K562 (cell line): ENCODE data around the gene DIPK1B. TPM values are rescaled to one million over a fixed set of nuclear protein-coding genes. Genes with fewer than 3 reads are reported as not detected.

ENCODE experiments used
- BDP1 ChIP-seq: IDR thresholded peaks from 3 replicates; pipeline ENCODE4 v1.6.1; 2011; ENCODE audit not compliant: insufficient read length, insufficient read depth
- CAMTA2 ChIP-seq: fragments of 250-450 bp; sonication (Bioruptor Pico); conservative IDR thresholded peaks from 2 replicates; pipeline ENCODE4 v1.5.1; 2022
- CBFB ChIP-seq: sonication (generic); formaldehyde crosslinking; IDR thresholded peaks from 2 replicates; pipeline ENCODE4 v1.4.0; 2020; ENCODE audit warnings: mild to moderate bottlenecking, missing genetic modification reagents
- CBX8 ChIP-seq: fragments of 200-600 bp; sonication (generic); IDR thresholded peaks from 2 replicates; pipeline ENCODE4 v1.6.1; 2012; ENCODE audit warnings: borderline replicate concordance, mixed run types, low read depth, mild to moderate bottlenecking, moderate library complexity, mixed read lengths, low read length, control low read depth, inconsistent platforms; ENCODE audit not compliant: poor library complexity, severe bottlenecking; ENCODE audit errors: extremely low read depth
- DPF2 ChIP-seq: fragments of 450-650 bp; IDR thresholded peaks from 2 replicates; pipeline ENCODE4 v1.6.1; 2016
- FOXA3 ChIP-seq, 2 experiments: fragments of 450-650 bp in 1 of 2; sonication (generic) in 1 of 2; formaldehyde crosslinking; IDR thresholded peaks in 1 of 2; conservative IDR thresholded peaks in 1 of 2; 2 replicates each; pipeline versions ENCODE4 v1.4.0 to v1.8.0; 2020 to 2022; ENCODE audit warnings: mild to moderate bottlenecking in 2 of 2, missing genetic modification reagents in 1 of 2
- HDAC1 ChIP-seq, 2 experiments: fragments of 450-650 bp; IDR thresholded peaks; 2 replicates each; pipeline ENCODE4 v1.6.1; 2016 to 2017; ENCODE audit warnings: inconsistent platforms in 1 of 2, mild to moderate bottlenecking in 1 of 2, moderate library complexity in 1 of 2
- HNRNPUL1 ChIP-seq: fragments of 200-400 bp; formaldehyde crosslinking; IDR thresholded peaks from 2 replicates; pipeline ENCODE4 v1.6.1; 2017; ENCODE audit warnings: low read length
- RBM39 ChIP-seq: fragments of 200-400 bp; formaldehyde crosslinking; optimal IDR thresholded peaks from 2 replicates; pipeline ENCODE3; 2018; ENCODE audit warnings: low read depth, low read length
- SMARCA5 ChIP-seq: fragments of 450-650 bp; IDR thresholded peaks from 2 replicates; pipeline ENCODE4 v1.6.1; 2016
- SNIP1 ChIP-seq: fragments of 450-650 bp; IDR thresholded peaks from 2 replicates; pipeline ENCODE4 v1.7.1; 2017; ENCODE audit warnings: low read depth, mild to moderate bottlenecking
- TAF15 ChIP-seq: fragments of 200-400 bp; formaldehyde crosslinking; IDR thresholded peaks from 2 replicates; pipeline ENCODE4 v1.6.1; 2017; ENCODE audit warnings: mild to moderate bottlenecking, low read depth, low read length, moderate library complexity
- ZNF121 ChIP-seq: sonication (generic); formaldehyde crosslinking; conservative IDR thresholded peaks from 2 replicates; pipeline ENCODE4 v1.8.0; 2022; ENCODE audit warnings: missing genetic modification reagents
- ZNF354B ChIP-seq: fragments of 250-450 bp; sonication (Bioruptor Pico); IDR thresholded peaks from 2 replicates; pipeline ENCODE4 v1.4.0; 2020
- ZNF586 ChIP-seq: fragments of 450-650 bp; formaldehyde crosslinking; conservative IDR thresholded peaks from 2 replicates; pipeline ENCODE4 v1.4.0; 2020; ENCODE audit warnings: mild to moderate bottlenecking, moderate library complexity
- polyA plus RNA-seq, 8 experiments: library from polyadenylated mRNA; depleted of rRNA in 4 of 8; stranded (reverse) in 5 of 8; unstranded in 3 of 8; fragments of >200 nt; fragmentation: Nextera tagmentation in 2 of 8; fragmentation: Illumina TruSeq in 1 of 8; extraction: Ambion mirVana in 2 of 8; extraction: Trizol in 1 of 8; gene quantifications; 2 replicates each; pipeline versions ENCODE4 v1.2.1 to v1.2.3, GENCODE V29; 2011 to 2014; ENCODE audit warnings: inconsistent platforms in 1 of 8, missing spikeins in 1 of 8
- total RNA-seq, 7 experiments: library from RNA; depleted of rRNA in 6 of 7; stranded (reverse); fragments of >200 nt in 6 of 7; fragmentation: Illumina TruSeq in 2 of 7; extraction: Trizol in 2 of 7; gene quantifications; 2 replicates each; pipeline versions ENCODE4 v1.2.1 to v1.2.3, GENCODE V29; 2011 to 2021; ENCODE audit warnings: low replicate concordance in 1 of 7
- TF ChIP-seq, protein P1 (sequence below): sonication (generic); formaldehyde crosslinking; IDR thresholded peaks from 2 replicates; pipeline ENCODE4 v1.8.0; 2022; ENCODE audit warnings: mild to moderate bottlenecking, missing genetic modification reagents, borderline replicate concordance
- TF ChIP-seq, protein P2 (sequence below), 2 experiments: IDR thresholded peaks in 1 of 2; conservative IDR thresholded peaks in 1 of 2; 2 replicates each; pipeline ENCODE4 v1.6.1; 2016; ENCODE audit warnings: low read depth in 2 of 2, mild to moderate bottlenecking in 1 of 2, missing compliant biosample characterization in 1 of 2, missing genetic modification characterization in 1 of 2, moderate library complexity in 1 of 2
- TF ChIP-seq, protein P3 (sequence below), 2 experiments: fragments of 450-650 bp in 1 of 2; sonication (generic) in 1 of 2; formaldehyde crosslinking in 1 of 2; IDR thresholded peaks in 1 of 2; conservative IDR thresholded peaks in 1 of 2; 2 replicates each; pipeline versions ENCODE4 v1.6.1 to v1.8.1; 2016 to 2023; ENCODE audit warnings: mild to moderate bottlenecking in 2 of 2, moderate library complexity in 2 of 2, inconsistent platforms in 1 of 2, missing genetic modification reagents in 1 of 2
- TF ChIP-seq, protein P4 (sequence below): sonication (generic); formaldehyde crosslinking; IDR thresholded peaks from 2 replicates; pipeline ENCODE4 v1.4.0; 2020; ENCODE audit warnings: mild to moderate bottlenecking, missing genetic modification reagents

DIPK1B gene
- total and polyA plus RNA-seq, 9 of the 15 experiments (the other 6 are each of a cell fraction or from before 2014, with no cell fraction given): 0.08 to 22.3 (median 5.9) TPM

DNA sequence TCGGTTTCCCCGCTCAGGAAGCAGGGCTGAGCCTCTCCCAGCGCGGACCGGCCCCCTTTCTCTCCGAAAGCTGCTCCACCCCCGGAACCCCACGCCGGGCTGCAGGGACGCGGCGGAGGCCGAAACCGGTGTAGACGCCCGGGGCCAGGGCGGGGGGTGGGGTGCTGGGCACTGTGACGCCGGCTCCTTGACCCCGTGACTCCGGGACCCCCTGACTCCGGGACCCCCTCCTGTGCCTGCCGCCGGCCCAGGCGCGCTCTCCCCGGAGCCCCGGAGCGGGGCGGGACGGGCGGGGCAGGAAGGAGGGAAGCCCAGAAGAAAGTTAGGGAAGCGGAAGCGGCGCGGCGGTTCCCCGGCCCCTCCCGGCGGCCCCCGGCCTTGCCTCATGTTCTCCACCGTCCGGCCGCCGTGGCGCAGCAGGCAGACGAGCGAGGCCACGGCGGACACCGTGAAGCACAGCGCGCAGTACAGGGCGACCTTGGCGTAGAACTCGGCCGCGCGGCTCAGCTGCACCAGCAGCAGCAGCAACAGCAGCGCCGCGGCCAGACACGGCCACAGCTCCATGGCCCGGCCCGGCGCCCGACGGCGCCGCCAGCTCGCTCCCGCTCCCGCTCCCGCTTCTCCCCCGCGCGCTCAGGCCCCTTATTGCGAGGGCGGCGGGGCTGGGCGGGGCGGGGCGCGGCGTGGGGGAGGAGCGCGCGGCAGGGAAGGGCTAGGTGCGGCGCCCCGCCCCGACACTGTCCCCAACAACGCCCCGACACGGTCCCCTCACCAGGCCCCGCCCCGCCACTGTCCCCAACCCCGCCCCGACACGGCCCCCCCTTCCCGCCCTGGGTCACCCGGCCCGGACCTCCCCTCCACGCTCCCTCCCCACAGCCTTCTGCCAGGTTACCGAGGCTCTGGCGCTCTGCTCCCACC, 25.3 kb upstream of the DIPK1B start, which contains the start of gene AGPAT2 (continued):
- TF ChIP-seq, protein P1, sequence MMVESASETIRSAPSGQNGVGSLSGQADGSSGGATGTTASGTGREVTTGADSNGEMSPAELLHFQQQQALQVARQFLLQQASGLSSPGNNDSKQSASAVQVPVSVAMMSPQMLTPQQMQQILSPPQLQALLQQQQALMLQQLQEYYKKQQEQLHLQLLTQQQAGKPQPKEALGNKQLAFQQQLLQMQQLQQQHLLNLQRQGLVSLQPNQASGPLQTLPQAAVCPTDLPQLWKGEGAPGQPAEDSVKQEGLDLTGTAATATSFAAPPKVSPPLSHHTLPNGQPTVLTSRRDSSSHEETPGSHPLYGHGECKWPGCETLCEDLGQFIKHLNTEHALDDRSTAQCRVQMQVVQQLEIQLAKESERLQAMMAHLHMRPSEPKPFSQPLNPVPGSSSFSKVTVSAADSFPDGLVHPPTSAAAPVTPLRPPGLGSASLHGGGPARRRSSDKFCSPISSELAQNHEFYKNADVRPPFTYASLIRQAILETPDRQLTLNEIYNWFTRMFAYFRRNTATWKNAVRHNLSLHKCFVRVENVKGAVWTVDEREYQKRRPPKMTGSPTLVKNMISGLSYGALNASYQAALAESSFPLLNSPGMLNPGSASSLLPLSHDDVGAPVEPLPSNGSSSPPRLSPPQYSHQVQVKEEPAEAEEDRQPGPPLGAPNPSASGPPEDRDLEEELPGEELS (CRISPR knock-in tag): 0 out of 2 replicates have a peak, but pooled peaks have one; percentile 55
- TF ChIP-seq, protein P2, sequence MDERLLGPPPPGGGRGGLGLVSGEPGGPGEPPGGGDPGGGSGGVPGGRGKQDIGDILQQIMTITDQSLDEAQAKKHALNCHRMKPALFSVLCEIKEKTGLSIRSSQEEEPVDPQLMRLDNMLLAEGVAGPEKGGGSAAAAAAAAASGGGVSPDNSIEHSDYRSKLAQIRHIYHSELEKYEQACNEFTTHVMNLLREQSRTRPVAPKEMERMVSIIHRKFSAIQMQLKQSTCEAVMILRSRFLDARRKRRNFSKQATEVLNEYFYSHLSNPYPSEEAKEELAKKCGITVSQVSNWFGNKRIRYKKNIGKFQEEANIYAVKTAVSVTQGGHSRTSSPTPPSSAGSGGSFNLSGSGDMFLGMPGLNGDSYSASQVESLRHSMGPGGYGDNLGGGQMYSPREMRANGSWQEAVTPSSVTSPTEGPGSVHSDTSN (CRISPR knock-in tag; IDR thresholded peaks at IDR 0.05; ENCODE audit: low read depth): no peak
- TF ChIP-seq, protein P2 (tag; conservative IDR thresholded peaks at IDR 0.05; ENCODE audit: low read depth): no peak
- TF ChIP-seq ZNF354B (no peak), HNRNPUL1 (no peak), CAMTA2 (CRISPR knock-in tag) (0 out of 2 replicates have a peak, but pooled peaks have one; percentile 56), RBM39 (no peak), BDP1 (no peak), ZNF586 (CRISPR knock-in tag) (no peak), FOXA3 (CRISPR knock-in tag; conservative IDR thresholded peaks at IDR 0.05 in 1 of 2, IDR thresholded peaks at IDR 0.05 in 1 of 2) (no peak), CBX8 (no peak), CBFB (CRISPR knock-in tag) (no peak), TAF15 (no peak), ZNF121 (CRISPR knock-in tag) (no peak), HDAC1 (IDR thresholded peaks at IDR 0.05) (peak in 1 of 2 experiments; percentile 70; a peak in 2 of 4 replicates), SNIP1 (no peak), SMARCA5 (no peak), DPF2 (no peak)
- TF ChIP-seq, protein P3, sequence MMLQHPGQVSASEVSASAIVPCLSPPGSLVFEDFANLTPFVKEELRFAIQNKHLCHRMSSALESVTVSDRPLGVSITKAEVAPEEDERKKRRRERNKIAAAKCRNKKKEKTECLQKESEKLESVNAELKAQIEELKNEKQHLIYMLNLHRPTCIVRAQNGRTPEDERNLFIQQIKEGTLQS (IDR thresholded peaks at IDR 0.05): no peak
- TF ChIP-seq, protein P3 (CRISPR knock-in tag; conservative IDR thresholded peaks at IDR 0.05): no peak
- TF ChIP-seq, protein P4, sequence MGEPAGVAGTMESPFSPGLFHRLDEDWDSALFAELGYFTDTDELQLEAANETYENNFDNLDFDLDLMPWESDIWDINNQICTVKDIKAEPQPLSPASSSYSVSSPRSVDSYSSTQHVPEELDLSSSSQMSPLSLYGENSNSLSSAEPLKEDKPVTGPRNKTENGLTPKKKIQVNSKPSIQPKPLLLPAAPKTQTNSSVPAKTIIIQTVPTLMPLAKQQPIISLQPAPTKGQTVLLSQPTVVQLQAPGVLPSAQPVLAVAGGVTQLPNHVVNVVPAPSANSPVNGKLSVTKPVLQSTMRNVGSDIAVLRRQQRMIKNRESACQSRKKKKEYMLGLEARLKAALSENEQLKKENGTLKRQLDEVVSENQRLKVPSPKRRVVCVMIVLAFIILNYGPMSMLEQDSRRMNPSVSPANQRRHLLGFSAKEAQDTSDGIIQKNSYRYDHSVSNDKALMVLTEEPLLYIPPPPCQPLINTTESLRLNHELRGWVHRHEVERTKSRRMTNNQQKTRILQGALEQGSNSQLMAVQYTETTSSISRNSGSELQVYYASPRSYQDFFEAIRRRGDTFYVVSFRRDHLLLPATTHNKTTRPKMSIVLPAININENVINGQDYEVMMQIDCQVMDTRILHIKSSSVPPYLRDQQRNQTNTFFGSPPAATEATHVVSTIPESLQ (CRISPR knock-in tag): no peak
